Right lung (tissue), 5 donors: Measurements from ENCODE around the gene FBN3. TPM values are rescaled to one million over a fixed set of nuclear protein-coding genes. Genes with fewer than 3 reads are reported as not detected.

Experiments used
- DNase-seq, 2 donors: peaks; one replicate each; pipeline ENCODE4 v3.0.0-alpha.2; 2013
- polyA plus RNA-seq, 5 donors: library from polyadenylated mRNA; unstranded; fragments of 120-200 nt; gene quantifications; one replicate each; pipeline versions ENCODE4 v1.2.1 to v1.2.3, GENCODE V29; 2013; ENCODE audit warnings: inconsistent platforms in 1 of 5, low replicate concordance in 1 of 5; ENCODE audit not compliant: insufficient read length in 5 of 5, insufficient read depth in 1 of 5

The FBN3 gene
- polyA plus RNA-seq, 5 donors: 52.4 to 74.3 (median 54.0) TPM

- no peak for DNase-seq
These were observed 59.5 kb downstream of the FBN3 start for GRCh38 chr19:8089664-8090601.

DNA sequence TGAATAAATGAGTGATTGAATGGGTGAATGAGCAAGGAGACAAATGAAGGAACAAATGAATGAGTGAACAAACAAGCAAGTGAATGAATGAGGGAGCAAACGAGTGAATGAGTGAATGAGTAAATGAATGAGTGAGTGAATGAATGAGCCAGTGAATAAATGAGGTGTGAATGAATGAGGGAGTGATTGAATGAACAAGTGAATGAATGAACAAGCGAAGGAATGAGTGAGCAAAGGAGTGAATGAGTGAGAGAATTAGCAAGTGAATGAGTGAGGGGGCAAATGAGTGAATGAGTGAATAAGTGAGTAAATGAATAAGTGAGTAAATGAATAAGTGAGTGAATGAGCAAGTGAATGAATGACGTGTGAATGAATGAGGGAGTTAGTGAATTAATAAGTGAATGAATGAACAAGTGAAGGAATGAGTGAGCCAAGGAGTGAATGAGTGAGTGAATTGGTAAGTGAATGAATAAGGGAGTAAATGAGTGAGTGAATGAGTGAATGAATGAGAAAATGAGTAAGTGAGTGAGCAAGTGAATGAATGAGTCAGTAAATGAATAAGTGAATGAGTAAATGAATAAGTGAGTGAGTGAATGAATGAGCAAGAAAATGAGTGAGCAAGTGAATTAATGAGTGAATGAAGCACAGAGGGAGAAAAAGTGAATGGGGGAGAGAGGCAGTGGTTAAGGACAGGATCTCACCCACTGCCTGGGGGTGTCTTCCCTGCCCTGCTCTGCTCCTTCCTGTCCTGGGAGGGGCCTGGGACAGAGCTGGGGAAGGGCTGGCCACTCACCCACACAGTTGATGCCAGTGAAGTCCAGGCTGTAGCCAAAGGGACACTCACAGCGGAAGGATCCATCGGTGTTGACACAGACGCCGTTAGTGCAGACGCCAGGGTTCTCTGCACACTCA, 60.4 kb downstream of the FBN3 start:
- DNase-seq: no peak

GRCh38 chr19:8087876-8088275, 61.5 kb downstream of the FBN3 start:
- DNase-seq: no peak

DNA sequence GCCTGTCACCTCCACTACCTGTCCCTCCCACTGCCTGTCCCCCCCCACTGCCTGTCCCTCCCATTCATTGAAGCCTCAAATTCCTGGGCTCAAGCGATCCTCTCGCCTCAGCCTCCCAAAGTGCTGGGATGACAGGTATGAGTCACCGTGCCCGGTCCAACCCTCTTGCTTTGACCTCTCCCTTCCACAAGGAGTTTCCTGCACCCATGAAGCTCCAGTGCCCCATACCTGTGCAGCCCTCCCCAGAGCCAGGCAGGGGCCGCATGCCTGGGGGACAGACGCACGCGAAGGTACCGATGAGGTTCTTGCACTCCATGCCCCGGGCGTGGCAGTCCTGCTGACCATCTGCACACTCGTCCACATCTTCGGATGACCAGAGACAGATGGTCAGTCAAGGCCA, 62.5 kb downstream of the FBN3 start:
- no peak for DNase-seq

DNA sequence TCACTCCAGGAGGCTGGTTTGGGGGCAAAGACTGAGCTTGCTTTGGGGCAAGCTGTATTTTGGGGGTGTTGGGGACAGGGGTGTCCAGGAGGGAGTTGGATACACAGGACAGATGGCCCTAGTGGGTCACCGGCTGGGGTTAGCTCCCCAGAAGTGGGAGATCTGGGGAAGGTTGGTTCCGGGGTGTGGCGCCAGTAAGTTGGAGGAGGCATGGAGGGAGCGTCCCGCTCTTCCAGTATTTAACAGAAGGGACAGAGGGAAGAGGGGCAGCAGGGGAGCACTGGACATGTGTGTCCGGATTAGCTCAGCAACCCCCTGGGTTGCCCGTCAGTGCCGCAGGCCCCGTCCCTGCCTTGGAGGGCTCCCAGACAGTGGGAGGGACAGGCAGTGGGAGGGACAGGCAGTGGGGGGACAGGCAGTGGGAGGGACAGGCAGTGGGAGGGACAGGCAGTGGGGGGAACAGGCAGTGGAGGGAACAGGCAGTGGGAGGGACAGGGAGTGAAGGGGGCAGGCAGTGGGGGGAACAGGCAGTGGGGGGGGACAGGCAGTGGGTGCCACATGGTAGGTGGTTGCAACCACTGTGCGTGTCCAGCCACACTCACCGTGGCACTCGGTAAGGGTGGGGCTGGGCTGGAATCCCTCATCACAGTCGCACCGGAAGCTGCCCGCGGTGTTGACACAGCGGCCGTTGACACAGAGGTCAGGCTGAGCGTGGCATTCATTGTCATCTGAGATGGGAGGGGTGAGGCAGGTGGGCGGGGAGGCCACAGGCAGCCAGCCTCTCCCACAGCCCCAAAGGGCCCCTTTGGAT, 63.6 kb downstream of the FBN3 start:
- no peak for DNase-seq

DNA sequence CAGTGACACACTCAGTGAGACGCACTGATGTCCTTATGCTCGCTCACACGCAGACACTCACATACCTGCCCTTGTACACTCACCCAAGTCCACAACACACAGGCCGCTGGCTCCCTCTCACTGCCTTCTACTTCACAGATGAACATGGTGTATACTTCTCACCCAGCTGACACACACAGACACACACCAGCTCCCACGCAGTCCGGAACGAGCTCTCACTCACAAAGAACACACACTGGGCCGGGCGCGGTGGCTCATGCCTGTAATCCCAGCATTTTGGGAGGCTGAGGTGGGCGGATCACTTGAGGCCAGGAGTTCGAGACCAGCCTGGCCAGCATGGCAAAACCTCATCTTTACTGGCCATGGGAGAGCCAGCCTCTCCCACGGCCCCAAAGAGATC, 65.2 kb downstream of the FBN3 start:
- DNase-seq: no peak

GRCh38 chr19:8083141-8083540, 66.3 kb downstream of the FBN3 start:
- no peak for DNase-seq

- no peak for DNase-seq
These were observed 67.5 kb downstream of the FBN3 start for GRCh38 chr19:8081569-8082550.

DNA sequence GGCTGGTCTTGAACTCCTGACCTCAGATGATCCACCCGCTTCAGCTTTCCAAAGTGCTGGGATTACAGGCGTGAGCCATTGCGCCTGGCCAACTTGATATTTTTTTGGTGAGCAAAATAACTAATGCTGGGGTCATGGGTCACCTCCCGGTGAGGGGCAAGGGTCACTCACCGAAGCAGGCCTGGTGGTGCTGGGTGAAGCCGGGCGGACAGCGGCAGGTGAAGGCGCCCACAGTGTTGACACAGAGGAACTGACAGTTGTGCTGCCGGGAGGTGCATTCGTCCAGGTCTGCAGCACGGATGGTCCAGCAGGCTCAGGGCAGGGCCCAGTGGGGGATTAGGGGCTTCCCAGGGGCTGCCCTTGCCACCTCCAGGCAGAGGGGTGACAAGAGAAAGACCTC, 68.6 kb downstream of the FBN3 start:
- no peak for DNase-seq

- no peak for DNase-seq
These were observed 69.4 kb downstream of the FBN3 start for GRCh38 chr19:8079988-8080387.

DNA sequence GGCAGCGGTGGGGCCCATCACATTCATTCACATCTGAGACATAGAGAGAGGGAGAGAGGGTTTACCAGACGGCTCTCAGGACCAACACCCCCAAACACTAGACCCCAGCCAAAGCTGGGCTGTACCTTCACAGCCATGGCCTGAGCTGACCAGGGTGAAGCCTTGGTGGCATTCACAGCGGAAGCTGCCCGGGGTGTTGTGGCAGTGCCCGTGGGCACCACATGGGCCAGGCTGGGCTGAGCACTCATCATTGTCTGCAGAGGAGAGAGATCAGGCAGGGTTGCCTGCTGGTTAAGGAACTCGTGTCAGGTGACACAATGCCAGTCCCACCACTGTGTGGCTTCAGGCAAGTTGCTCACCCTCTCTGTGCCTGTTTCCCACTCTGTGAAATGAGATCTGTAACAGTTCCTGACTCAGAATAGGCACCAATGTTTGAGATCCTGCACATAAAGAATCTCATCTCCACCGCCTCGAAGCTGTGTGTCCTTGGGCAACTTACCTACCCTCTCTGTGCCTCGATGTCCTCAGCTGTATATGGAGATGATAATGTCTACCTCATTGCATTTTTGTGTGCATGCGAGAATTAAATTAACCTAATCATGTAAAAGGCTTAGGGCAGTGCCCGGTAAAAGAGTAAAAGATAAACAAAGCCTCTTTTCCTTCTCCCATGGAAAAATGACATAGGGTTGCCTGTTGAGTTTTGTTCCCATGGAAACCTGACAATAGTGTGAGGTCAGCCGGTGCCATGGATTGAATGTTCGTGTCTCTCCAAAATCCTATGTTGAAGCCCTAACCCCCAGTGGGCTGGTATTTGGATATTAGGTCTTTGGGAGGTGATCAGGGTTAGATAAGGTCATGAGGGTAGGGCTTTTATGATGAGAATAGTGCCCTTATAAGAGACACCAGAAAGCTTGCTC, 74.0 kb downstream of the FBN3 start:
- no peak for DNase-seq

GRCh38 chr19:8074501-8074900, 74.9 kb downstream of the FBN3 start:
- DNase-seq: no peak

DNA sequence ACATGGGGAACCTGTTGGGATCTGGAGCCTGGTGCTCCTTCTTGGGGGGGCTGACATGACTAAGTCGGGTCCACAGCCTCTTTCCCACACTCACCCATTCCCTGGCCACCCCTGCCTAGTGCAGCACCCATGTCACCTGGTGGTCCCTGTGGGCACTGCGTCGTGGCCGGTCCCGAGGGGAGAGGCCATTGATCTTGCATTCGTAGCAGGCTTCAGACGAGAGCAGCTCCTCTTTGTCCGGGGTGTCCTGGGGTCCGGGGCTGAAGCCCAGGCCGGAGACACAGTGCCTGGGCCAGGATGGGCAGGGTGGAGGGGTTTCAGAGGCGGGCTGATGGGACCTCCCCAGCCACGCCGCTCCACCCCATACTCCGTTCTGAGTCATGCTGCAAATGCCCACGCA, 77.5 kb downstream of the FBN3 start:
- DNase-seq: no peak

DNA sequence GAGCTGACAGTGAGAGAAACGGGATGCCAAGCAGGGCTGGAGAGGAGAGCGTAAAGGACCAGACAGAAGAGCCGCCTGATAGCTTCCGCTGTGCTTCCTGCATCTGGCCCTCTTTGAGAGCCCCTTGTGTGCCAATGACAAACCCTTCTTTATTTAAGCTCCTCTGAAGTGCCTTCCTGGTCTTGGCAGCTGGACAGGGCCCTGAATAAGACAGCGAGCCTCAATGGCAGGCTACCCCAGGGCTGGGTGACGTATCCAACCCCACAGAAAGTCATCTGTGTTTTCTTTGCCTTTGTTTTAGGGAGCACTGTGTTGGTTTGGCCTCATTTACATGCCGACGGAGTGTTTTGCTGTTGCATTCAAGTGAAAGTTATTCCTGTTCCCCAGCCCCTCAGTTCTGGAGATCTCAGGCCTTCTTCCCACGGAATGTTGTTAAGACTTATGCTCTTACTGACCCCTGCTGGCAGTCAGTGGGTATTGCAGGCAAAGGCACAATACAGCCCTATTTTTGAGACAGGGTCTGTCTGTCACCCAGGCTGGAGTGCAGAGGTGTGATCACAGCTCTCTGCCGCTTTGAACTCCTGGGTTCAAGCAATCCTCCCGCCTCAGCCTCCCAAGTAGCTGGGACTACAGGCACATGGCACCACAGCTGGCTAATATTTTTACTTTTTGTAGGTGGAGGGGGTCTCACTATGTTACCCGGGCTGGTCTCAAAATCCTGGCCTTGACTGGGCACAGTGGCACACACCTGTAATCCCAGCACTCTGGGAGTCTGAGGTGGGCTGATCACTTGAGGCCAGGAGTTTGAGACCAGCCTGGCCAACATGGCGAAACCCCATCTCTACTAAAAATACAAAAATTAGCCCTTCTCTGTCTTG, 80.1 kb downstream of the FBN3 start:
- no peak for DNase-seq

DNA sequence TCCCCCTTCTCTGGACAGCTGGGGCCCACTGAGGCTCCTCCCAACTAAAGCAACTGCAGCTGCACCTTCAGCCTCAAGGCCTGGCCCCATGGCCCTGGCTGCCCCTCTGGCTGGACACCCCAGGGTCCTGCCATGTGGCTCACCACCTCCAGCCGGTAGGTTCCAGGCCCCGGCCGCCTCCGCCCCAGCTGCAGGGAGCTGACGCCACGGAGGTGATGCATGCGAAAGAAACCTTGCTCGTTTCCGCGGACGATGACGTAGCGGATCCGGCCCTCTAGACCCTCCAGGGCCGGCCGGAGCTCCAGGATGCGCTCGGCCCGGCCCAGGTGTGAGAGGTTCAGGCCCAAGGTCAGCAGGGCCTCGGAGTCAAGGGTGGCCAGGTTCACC, 83.5 kb downstream of the FBN3 start:
- DNase-seq: no peak

DNA sequence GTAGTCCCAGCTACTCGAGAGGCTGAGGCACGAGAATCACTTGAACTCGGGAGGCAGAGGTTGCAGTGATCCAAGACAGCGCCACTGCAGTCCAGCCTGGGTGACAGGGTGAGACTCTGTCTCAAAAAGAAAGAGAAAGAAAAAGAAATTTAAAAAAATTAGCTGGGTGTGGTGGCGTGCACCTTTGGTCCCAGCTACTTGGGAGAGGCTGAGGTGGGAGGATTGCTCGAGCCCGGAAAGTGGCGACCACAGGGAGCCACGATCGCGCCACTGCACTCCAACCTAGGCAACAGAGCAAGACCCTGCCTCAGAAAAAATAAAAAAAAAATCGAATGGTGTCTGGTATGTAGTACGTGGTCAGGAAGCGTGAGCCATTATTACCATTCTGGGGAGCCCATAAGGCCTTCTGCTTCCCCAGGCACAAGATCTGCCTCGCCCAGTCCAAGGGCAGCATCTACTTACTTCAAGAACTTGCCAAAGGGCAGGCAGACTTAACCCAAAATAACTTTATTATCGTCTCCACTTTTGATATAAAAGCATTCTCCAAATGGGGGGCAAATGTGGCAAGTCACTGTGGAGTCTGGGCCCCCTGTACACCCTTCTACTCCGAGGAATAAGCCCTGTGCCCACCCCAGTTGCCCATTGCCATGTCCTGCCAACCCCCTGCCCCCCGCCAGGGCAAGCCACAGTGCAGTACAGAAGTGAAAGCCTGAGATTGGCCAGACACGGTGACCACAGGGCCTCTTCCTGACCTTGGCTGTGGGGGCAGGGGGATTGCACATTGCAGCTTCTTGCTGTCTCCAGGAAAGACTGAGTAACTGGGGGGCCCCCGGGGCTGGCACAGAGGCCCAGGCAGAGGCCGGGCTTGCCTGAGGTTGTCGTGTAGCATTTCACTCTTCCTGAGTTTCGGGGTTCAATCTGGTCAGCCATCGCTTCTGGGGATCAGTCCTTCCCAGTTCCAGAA, 84.2 kb downstream of the FBN3 start:
- no peak for DNase-seq
